ENCODE data around the gene TRIM48.
"Not testable (repeated sequence)": the region's sequence is repeated elsewhere in the genome, so short reads cannot be mapped to it uniquely, and the experiment has no call there.

TRIM48 gene, protein sequence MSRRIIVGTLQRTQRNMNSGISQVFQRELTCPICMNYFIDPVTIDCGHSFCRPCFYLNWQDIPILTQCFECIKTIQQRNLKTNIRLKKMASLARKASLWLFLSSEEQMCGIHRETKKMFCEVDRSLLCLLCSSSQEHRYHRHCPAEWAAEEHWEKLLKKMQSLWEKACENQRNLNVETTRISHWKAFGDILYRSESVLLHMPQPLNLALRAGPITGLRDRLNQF

DNA sequence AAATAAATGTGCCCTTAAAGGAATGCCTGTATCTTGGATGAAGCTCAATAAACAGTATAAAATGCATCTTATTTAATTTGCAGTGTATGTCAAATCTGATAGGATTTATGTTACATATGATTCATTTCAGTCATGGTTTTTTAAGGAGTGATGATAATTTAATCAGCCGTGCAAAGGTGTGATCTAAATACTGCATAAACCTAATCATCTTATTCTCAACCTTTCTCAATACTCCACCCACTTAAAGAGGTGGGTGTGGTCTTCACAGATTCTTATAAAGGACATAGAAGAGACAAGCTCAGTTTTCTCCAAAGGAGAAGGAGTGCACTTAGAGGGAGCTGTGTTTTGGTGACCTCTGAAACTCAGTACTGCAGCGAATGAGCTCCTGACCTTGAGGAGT lies at the start of gene TRIM48:
TRIM48 (plus strand) TSS at position 301 of the 400 bp plus-strand sequence. CDS start 113 bp downstream, outside the sequence.
- DNase-seq (ENCODE audit: low read depth): not testable (repeated sequence)

DNA sequence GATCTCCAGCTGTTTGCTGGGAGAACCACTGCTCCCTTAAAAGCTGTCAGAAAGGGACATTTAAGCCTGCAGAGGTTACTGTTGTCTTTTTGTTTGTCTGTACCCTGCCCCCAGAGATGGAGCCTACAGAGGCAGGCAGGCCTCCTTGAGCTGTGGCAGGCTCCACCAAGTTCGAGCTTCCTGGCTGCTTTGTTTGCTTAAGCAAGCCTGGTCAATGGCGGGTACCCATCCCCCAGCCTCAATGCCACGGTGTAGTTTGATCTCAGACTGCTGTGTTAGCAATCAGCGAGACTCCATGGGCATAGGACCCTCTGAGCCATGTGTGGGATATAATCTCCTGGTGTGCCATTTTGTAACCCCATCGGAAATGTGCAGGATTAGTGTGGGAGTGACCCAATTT lies 23.6 kb upstream of the TRIM48 start:
- DNase-seq (ENCODE audit: low read depth): not testable (repeated sequence)

DNA sequence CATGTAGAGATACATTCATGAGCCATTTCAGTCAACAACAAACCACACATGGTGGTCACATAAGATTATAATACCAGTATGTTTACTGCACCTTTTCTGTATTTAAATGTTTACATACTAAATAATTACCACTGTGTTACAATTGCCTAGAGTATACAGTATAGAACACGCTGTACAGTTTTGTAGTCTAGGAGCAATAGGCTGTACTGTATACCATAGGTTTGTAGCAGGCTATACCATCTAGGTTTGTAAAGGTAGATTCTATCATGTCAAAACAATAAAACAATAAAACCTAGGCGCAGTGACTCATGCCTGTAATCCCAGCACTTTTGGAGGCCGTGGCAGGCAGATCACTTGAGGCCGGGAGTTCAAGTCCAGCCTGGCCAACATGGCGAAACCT lies 1.1 kb downstream of the TRIM48 start:
- no peak for DNase-seq (ENCODE audit: low read depth)
